PC-3 (cell line): Measurements from ENCODE around the gene AFF3. TPM values are rescaled to one million over a fixed set of nuclear protein-coding genes. Genes with fewer than 3 reads are reported as not detected.

Experiments used
- ATAC-seq: fragments of 200-7000 bp; cut with Tn5 transposase; 2 replicates; pipeline ENCODE4 v1.9.1; 2020; ENCODE audit warnings: mild to moderate bottlenecking, moderate library complexity
- BruUV-seq: library from RNA; stranded (reverse); fragments of 400-500 nt; replicated peaks from 2 replicates; lab custom pipeline; 2021; lab: Mats Ljungman, UMichigan
- CTCF ChIA-PET: fragments of 300-600 bp; sonication (Branson Sonifier 250); formaldehyde crosslinking; loops from one replicate; lab custom pipeline; 2022; ENCODE audit warnings: antibody characterized with exemption; lab: Charles Lee
- POLR2A ChIA-PET: fragments of 300-600 bp; sonication (Branson Sonifier 250); formaldehyde crosslinking; loops from one replicate; lab custom pipeline; 2022; ENCODE audit warnings: antibody characterized with exemption; ENCODE audit not compliant: unreplicated experiment; lab: Charles Lee
- DNase-seq: peaks from one replicate; pipeline ENCODE4 v3.0.0-alpha.2; 2015
- H2AFZ ChIP-seq: fragments of 300-600 bp; sonication (generic); 2 replicates; pipeline ENCODE4 v1.6.0; 2016; ENCODE audit warnings: antibody characterized with exemption, low read length
- H3F3A ChIP-seq: fragments of 300-600 bp; sonication (generic); one replicate; pipeline ENCODE4 v1.6.0; 2017; ENCODE audit warnings: antibody characterized with exemption, low read length, control low read depth, mild to moderate bottlenecking; ENCODE audit not compliant: unreplicated experiment
- H3K27ac ChIP-seq: fragments of 300-600 bp; sonication (generic); 2 replicates; pipeline ENCODE4 v1.5.1; 2016; ENCODE audit warnings: mild to moderate bottlenecking, low read length
- H3K27me3 ChIP-seq: fragments of 300-600 bp; sonication (generic); 2 replicates; pipeline ENCODE4 v1.6.1; 2016; ENCODE audit warnings: low read length, mixed read lengths
- H3K36me3 ChIP-seq: fragments of 300-600 bp; sonication (generic); 2 replicates; pipeline ENCODE4 v1.6.1; 2016; ENCODE audit warnings: low read depth, mixed run types, low read length, mixed read lengths
- H3K4me1 ChIP-seq: fragments of 300-600 bp; sonication (generic); 2 replicates; pipeline ENCODE4 v1.5.1; 2016; ENCODE audit warnings: low read length; ENCODE audit not compliant: insufficient read depth
- H3K4me2 ChIP-seq: fragments of 300-600 bp; sonication (generic); 2 replicates; pipeline ENCODE4 v1.6.0; 2016; ENCODE audit warnings: low read length
- H3K4me3 ChIP-seq: fragments of 300-600 bp; sonication (generic); 2 replicates; pipeline ENCODE4 v1.5.1; 2016; ENCODE audit warnings: mild to moderate bottlenecking, low read length, mixed read lengths
- H3K79me2 ChIP-seq: fragments of 300-600 bp; sonication (generic); 2 replicates; pipeline ENCODE4 v1.6.1; 2017; ENCODE audit warnings: low read length, mixed read lengths
- H3K9ac ChIP-seq: fragments of 300-600 bp; sonication (generic); 2 replicates; pipeline ENCODE4 v1.6.0; 2016; ENCODE audit warnings: mild to moderate bottlenecking, low read length
- H3K9me2 ChIP-seq: fragments of 300-600 bp; sonication (generic); replicated peaks from 2 replicates; pipeline ENCODE4 v1.6.1; 2016; ENCODE audit warnings: mixed run types, low read length, mixed read lengths
- H3K9me3 ChIP-seq: fragments of 300-600 bp; sonication (generic); 2 replicates; pipeline ENCODE4 v1.6.1; 2016; ENCODE audit warnings: low read length, mixed read lengths
- H4K20me1 ChIP-seq: fragments of 300-600 bp; sonication (generic); 2 replicates; pipeline ENCODE4 v1.6.1; 2016; ENCODE audit warnings: low read length, mixed read lengths
- CTCF ChIP-seq: fragments of 300-600 bp; sonication (generic); conservative IDR thresholded peaks from 2 replicates; pipeline ENCODE4 v1.5.1; 2017; ENCODE audit warnings: antibody characterized with exemption, low read depth, mild to moderate bottlenecking, low read length
- EZH2 ChIP-seq: fragments of 300-600 bp; sonication (generic); IDR thresholded peaks from one replicate; pipeline ENCODE4 v1.6.1; 2017; ENCODE audit warnings: antibody characterized with exemption, mild to moderate bottlenecking, low read length; ENCODE audit not compliant: unreplicated experiment
- EZH2phosphoT487 ChIP-seq: fragments of 300-600 bp; sonication (generic); IDR thresholded peaks from 2 replicates; pipeline ENCODE4 v1.6.1; 2018; ENCODE audit warnings: mild to moderate bottlenecking, antibody characterized with exemption, low read length, borderline replicate concordance
- intact Hi-C: fragments of 100-400 bp; cut with micrococcal nuclease; formaldehyde crosslinking; loops from 2 replicates; pipeline ENCODE4 v1.9.0; 2023
- total RNA-seq: library from RNA; depleted of rRNA; stranded (reverse); fragments of >200 nt; gene quantifications from 2 replicates; pipeline ENCODE4 v1.2.3, GENCODE V29; 2014

AFF3 gene
- total RNA-seq, 1 experiment from 2014 or later = 0.04 TPM

- no peaks in the 10 kb centered on the region for H3K4me1 ChIP-seq
- peak; percentile 7 for DNase-seq
- TF ChIP-seq CTCF = no peak
- TF ChIP-seq EZH2phosphoT487 = no peak
- no peak for TF ChIP-seq EZH2
- H4K20me1 ChIP-seq = no peaks in the 10 kb centered on the region
- H3K4me2 ChIP-seq = no peak overlapping the region
- H3K36me3 ChIP-seq = no peaks in the 10 kb centered on the region
- H2AFZ ChIP-seq = peak overlapping the region; percentile 13; the same call in 1 of the 2 replicates
- POLR2A ChIA-PET = no interaction called here
- intact Hi-C loops = no loop called here
- H3K27ac ChIP-seq = no peak overlapping the region
- H3F3A ChIP-seq = no peaks in the 10 kb centered on the region
- H3K79me2 ChIP-seq = no peaks in the 10 kb centered on the region
- H3K9me2 ChIP-seq = no peaks in the 10 kb centered on the region
- H3K9ac ChIP-seq = no peak overlapping the region
- ATAC-seq = no peak
- no peaks in the 10 kb centered on the region for H3K9me3 ChIP-seq
- BruUV-seq = no TSS peak
- CTCF ChIA-PET = interaction anchor here (0.7 kb wide), 1 partner anchor 447 kb away, joined by 4 read pairs; no protein-coding TSS in a partner anchor
- no peaks in the 10 kb centered on the region for H3K27me3 ChIP-seq
- no peak overlapping the region for H3K4me3 ChIP-seq
These were observed 415.2 kb downstream of the AFF3 start for GRCh38 chr2:99727199-99727598.

GRCh38 chr2:99726691-99727090 is 415.7 kb downstream of the AFF3 start:
- Histone ChIP-seq H3K4me3 (no peak overlapping the region), H3K9me3 (no peaks in the 10 kb centered on the region), H3K9ac (no peak overlapping the region), H3K4me1 (no peaks in the 10 kb centered on the region), H4K20me1 (no peaks in the 10 kb centered on the region), H3K36me3 (no peaks in the 10 kb centered on the region), H3K27me3 (no peaks in the 10 kb centered on the region), H3K4me2 (no peak overlapping the region), H2AFZ (peak overlapping the region; percentile 13; the same call in 1 of the 2 replicates), H3K27ac (no peak overlapping the region), H3K79me2 (no peaks in the 10 kb centered on the region), H3F3A (no peaks in the 10 kb centered on the region), H3K9me2 (no peaks in the 10 kb centered on the region)
- DNase-seq = no peak
- ChIA-PET CTCF (interaction anchor here (0.7 kb wide), 1 partner anchor 448 kb away, joined by 4 read pairs; no protein-coding TSS in a partner anchor), POLR2A (no interaction called here)
- intact Hi-C loops = loop anchor here (1.0 kb wide), 1 partner anchor 517 kb away; no protein-coding TSS in a partner anchor
- no TSS peak for BruUV-seq
- TF ChIP-seq EZH2 = no peak
- TF ChIP-seq EZH2phosphoT487 = no peak
- TF ChIP-seq CTCF = no peak
- ATAC-seq = no peak

GRCh38 chr2:99725820-99726219 is 416.6 kb downstream of the AFF3 start:
- BruUV-seq = no TSS peak
- Histone ChIP-seq H3K9me2 (no peaks in the 10 kb centered on the region), H3F3A (no peaks in the 10 kb centered on the region), H3K4me3 (no peak overlapping the region), H3K27me3 (no peaks in the 10 kb centered on the region), H3K27ac (no peak overlapping the region), H3K9ac (no peak overlapping the region), H3K4me1 (no peaks in the 10 kb centered on the region), H3K79me2 (no peaks in the 10 kb centered on the region), H4K20me1 (no peaks in the 10 kb centered on the region), H2AFZ (no peak overlapping the region), H3K36me3 (no peaks in the 10 kb centered on the region), H3K9me3 (no peaks in the 10 kb centered on the region), H3K4me2 (no peak overlapping the region)
- no peak for ATAC-seq
- intact Hi-C loops = loop anchor here (1.0 kb wide), 2 partner anchors 95 to 517 kb away; no protein-coding TSS in a partner anchor
- TF ChIP-seq CTCF (peak; percentile 60), EZH2phosphoT487 (no peak)
- peak; percentile 27 for DNase-seq
- ChIA-PET CTCF (interaction anchor here (0.6 kb wide), 1 partner anchor 79 kb away, joined by 5 read pairs; no protein-coding TSS in a partner anchor), POLR2A (no interaction called here)
